ENCODE data around the gene TSPEAR. TPM values are rescaled to one million over a fixed set of nuclear protein-coding genes. Genes with fewer than 3 reads are reported as not detected.

The TSPEAR gene
- total and polyA plus RNA-seq, 2 of the 13 experiments (the other 11 are each of a cell fraction or from before 2014, with no cell fraction given), result 0.07 to 0.32 TPM

DNA sequence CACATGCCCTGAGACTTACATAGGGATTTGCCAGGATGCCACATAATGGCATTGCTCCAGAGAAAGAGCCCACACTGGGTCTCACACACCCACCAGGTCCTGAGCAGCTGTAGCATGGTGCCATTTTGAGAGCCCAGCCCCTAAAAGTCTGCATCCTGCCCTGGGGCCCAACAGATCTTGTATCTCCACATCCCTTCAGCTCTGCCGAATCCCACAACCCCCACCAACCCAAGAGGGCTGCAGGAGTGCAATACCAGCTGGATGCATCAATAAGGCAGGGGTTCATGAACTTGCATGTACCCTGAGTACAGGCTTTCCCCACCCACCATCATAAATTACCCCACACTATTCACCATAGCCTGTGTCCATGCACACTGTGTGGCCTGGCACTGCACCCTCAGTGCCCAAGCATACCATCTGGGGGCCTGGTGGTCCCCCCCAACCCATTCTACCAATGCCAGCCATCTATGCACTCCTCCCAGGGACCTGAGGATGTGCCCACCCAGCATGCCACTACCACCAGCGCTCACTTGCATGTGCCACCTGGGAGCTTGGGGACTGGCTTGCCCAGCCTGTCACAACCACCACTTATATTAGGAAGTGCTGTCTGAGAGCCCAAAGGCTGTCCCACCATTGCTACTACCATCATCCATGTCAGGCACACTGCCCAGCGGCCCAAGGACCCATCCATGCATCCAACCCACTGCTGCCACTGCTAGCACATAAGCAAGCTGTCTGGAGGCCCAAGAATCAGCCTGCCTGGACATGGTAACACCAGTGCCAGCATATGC, 40.5 kb downstream of the TSPEAR start (continued):
- no peak for TF ChIP-seq SP2 (CRISPR knock-in tag; IDR thresholded peaks at IDR 0.05)
- TF ChIP-seq, protein P1, sequence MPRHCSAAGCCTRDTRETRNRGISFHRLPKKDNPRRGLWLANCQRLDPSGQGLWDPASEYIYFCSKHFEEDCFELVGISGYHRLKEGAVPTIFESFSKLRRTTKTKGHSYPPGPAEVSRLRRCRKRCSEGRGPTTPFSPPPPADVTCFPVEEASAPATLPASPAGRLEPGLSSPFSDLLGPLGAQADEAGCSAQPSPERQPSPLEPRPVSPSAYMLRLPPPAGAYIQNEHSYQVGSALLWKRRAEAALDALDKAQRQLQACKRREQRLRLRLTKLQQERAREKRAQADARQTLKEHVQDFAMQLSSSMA (CRISPR knock-in tag; IDR thresholded peaks at IDR 0.05), result no peak
- TF ChIP-seq, protein P2, sequence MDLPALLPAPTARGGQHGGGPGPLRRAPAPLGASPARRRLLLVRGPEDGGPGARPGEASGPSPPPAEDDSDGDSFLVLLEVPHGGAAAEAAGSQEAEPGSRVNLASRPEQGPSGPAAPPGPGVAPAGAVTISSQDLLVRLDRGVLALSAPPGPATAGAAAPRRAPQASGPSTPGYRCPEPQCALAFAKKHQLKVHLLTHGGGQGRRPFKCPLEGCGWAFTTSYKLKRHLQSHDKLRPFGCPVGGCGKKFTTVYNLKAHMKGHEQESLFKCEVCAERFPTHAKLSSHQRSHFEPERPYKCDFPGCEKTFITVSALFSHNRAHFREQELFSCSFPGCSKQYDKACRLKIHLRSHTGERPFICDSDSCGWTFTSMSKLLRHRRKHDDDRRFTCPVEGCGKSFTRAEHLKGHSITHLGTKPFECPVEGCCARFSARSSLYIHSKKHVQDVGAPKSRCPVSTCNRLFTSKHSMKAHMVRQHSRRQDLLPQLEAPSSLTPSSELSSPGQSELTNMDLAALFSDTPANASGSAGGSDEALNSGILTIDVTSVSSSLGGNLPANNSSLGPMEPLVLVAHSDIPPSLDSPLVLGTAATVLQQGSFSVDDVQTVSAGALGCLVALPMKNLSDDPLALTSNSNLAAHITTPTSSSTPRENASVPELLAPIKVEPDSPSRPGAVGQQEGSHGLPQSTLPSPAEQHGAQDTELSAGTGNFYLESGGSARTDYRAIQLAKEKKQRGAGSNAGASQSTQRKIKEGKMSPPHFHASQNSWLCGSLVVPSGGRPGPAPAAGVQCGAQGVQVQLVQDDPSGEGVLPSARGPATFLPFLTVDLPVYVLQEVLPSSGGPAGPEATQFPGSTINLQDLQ (CRISPR knock-in tag; IDR thresholded peaks at IDR 0.05), result no peak

DNA sequence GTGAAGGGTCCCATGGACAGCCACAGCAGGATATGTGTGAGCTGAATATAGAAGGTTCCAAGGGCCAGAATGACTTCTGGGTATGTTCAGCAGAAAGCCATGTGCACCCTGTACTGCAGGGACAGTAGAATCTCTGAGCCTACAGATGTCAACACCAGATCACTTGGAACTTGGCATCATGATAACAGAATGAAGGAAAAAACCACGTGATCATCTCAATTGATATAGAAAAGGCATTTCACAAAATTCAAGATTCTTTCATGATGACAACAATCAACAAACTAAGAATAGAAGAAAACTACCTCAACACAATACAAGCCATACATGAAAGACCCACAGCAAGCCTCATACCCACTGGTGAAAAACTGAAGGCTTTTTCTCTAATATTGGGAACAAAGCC, 43.8 kb downstream of the TSPEAR start:
- ATAC-seq, result no peak
- CTCF ChIA-PET (ENCODE audit: low intra/inter-chr PET ratio, low total read pairs), result no interaction called here
- peak; percentile 51; the same call in 1 of the 2 replicates for TF ChIP-seq RAD51 (IDR thresholded peaks at IDR 0.05; ENCODE audit: borderline replicate concordance)
- no peak for TF ChIP-seq ZNF703 (CRISPR knock-in tag; IDR thresholded peaks at IDR 0.05; ENCODE audit: borderline replicate concordance)

More for the DNA sequence above, 43.8 kb downstream of the TSPEAR start:
- H3K27ac ChIP-seq (ENCODE audit: extremely low read length, insufficient read depth, low read length), result no peak overlapping the region
- no TSS peak for BruUV-seq (replicated peaks)
- no peaks in the 10 kb centered on the region; a peak in 1 of 5 replicates for H3K27me3 ChIP-seq (ENCODE audit: control insufficient read depth in 1 of 2, insufficient read depth in 2 of 2, low read length in 2 of 2)
- H2AFZ ChIP-seq (ENCODE audit: low read length), result no peak overlapping the region
- no peak for FAIRE-seq
- no peaks in the 10 kb centered on the region for H3K4me1 ChIP-seq (ENCODE audit: insufficient read depth, low read length)
- intact Hi-C loops (cut with micrococcal nuclease; ENCODE audit: unreplicated experiment) (no loop called here), in situ Hi-C loops (cut with HindIII; ENCODE audit: extremely low pct_ligation_motif_present, low pct_unique_long_range_greater_than_20kb) (no loop called here)
- no peak overlapping the region for H3K9ac ChIP-seq (ENCODE audit: insufficient read depth, low read depth, low read length)
- H3K9me3 ChIP-seq (ENCODE audit: low read length), result peaks cover 7% of the 10 kb centered on the region
- no peaks in the 10 kb centered on the region for H3K36me3 ChIP-seq (replicated peaks in 1 of 2; ENCODE audit: control insufficient read depth in 1 of 2, insufficient read depth in 2 of 2, low read length in 2 of 2)
- no peaks in the 10 kb centered on the region for H4K20me1 ChIP-seq (ENCODE audit: insufficient read depth, low read length)
- H3K4me2 ChIP-seq (ENCODE audit: low read depth, low read length), result no peak overlapping the region
- POLR2A ChIA-PET, result no interaction called here
- H3K4me3 ChIP-seq (replicated peaks in 1 of 3; ENCODE audit: insufficient read depth in 1 of 3, low read depth in 2 of 3, low read length in 3 of 3), result no peak overlapping the region
- H3K79me2 ChIP-seq (ENCODE audit: insufficient read depth, low read length), result no peaks in the 10 kb centered on the region
- no peak for DNase-seq (ENCODE audit: low spot score)
- WGBS (ENCODE audit: low lambda C conversion rate), result 0% methylated on average over 1 of the region's 1 CpG
